Epithelial cell of esophagus (primary cell): ENCODE results near the gene PYY.
"Not testable (repeated sequence)": the region's sequence is repeated elsewhere in the genome, so short reads cannot be mapped to it uniquely, and the experiment has no call there.

Experiments used
- DNase-seq: peaks from one replicate; pipeline ENCODE4 v3.0.0; 2010; ENCODE audit warnings: low read depth
- H3K4me3 ChIP-seq: 2 replicates; pipeline ENCODE4 v1.5.1; 2011; ENCODE audit warnings: mild to moderate bottlenecking, low read length, control low read depth
- CTCF ChIP-seq: IDR thresholded peaks from 2 replicates; pipeline ENCODE4 v1.5.1; 2011; ENCODE audit warnings: low read depth, mild to moderate bottlenecking, low read length, control low read depth, inconsistent platforms; ENCODE audit not compliant: insufficient read depth; ENCODE audit errors: missing control alignments

PYY gene

GRCh38 chr17:43942051-43942685 is 11.6 kb downstream of the PYY start, which contains the start of gene PPY:
TSS of gene PPY (minus strand) at chr17:43942476. CDS start at chr17:43941654, 822 bp downstream.
- TF ChIP-seq CTCF, result no peak
- no peak for DNase-seq
- H3K4me3 ChIP-seq, result no peak within 1 kb of the TSS

- peak; percentile 24 for DNase-seq
Observed at GRCh38 chr17:43940630-43941029, 13.1 kb downstream of the PYY start.

GRCh38 chr17:43939886-43940285 is 13.9 kb downstream of the PYY start:
- TF ChIP-seq CTCF, result no peak
- H3K4me3 ChIP-seq, result no peak overlapping the region
- no peak for DNase-seq

More at GRCh38 chr17:43940630-43941029, 13.1 kb downstream of the PYY start:
- TF ChIP-seq CTCF, result peak; percentile 46
- no peak overlapping the region for H3K4me3 ChIP-seq

GRCh38 chr17:43939452-43939851 is 14.3 kb downstream of the PYY start:
- H3K4me3 ChIP-seq, DNase-seq: not testable (repeated sequence)

GRCh38 chr17:43938838-43939182 is 14.9 kb downstream of the PYY start:
- no peak for TF ChIP-seq CTCF
- H3K4me3 ChIP-seq, result no peak overlapping the region
- DNase-seq, result no peak

GRCh38 chr17:43936434-43936833 is 17.3 kb downstream of the PYY start:
- TF ChIP-seq CTCF, result no peak
- no peak overlapping the region for H3K4me3 ChIP-seq
- DNase-seq, result peak; percentile 80

- H3K4me3 ChIP-seq, result no peak overlapping the region
- no peak for TF ChIP-seq CTCF
Observed at GRCh38 chr17:43935926-43936261, 17.8 kb downstream of the PYY start.

More at GRCh38 chr17:43935926-43936261, 17.8 kb downstream of the PYY start:
- no peak for DNase-seq
